ENCODE measurements around the gene FBXW10.
"Not testable (repeated sequence)": the region's sequence is repeated elsewhere in the genome, so short reads cannot be mapped to it uniquely, and the experiment has no call there.

FBXW10 gene

DNA sequence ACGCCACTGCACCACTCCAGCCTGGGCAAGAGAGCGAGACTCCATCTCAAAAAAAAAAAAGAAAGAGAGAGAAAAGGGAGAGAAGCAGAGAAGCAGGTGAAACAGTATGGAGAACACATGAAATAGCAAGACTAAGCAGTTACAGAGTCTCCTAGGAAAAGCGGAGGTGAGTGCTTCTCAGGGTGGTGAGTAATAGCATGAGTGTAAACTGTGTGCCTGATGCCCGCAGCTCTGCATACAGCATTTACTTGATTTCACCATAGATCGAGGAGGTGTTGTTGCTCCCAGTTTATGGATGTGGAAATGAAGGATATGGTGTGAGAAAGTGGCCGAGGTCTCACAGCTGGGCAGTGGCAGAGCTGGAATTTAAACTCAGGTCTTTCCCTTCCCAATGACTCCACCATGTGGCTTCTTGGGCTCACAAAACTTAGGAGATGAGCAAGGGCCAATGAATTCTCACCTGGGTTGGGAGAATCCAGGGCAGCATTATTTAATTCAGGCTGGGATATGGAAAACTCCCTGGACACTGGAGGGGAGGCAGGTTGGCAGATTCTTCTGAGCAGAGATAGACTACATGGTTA lies 10.1 kb downstream of the FBXW10 start:
- not testable (repeated sequence) for DNase-seq (ENCODE audit: low spot score)

DNA sequence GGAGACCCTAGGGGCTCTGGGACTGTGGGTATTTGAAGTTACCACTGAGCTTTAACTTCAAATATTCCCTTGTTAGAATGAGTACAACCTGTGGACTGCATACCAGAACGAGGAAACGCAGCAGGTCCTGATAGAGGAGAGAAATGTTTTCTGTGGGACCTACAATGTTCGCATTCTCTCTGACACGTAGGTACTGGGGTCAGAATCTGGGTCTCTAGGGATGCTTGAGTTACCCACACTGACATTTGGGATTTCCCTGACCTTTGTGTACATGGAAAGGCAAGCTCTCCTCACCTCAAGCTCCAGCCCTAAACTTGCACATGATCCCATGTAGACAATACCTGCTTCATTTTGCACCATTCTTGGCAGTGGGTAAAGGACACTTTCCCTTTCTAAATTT lies 12.1 kb downstream of the FBXW10 start:
- not testable (repeated sequence) for DNase-seq (ENCODE audit: low spot score)

DNA sequence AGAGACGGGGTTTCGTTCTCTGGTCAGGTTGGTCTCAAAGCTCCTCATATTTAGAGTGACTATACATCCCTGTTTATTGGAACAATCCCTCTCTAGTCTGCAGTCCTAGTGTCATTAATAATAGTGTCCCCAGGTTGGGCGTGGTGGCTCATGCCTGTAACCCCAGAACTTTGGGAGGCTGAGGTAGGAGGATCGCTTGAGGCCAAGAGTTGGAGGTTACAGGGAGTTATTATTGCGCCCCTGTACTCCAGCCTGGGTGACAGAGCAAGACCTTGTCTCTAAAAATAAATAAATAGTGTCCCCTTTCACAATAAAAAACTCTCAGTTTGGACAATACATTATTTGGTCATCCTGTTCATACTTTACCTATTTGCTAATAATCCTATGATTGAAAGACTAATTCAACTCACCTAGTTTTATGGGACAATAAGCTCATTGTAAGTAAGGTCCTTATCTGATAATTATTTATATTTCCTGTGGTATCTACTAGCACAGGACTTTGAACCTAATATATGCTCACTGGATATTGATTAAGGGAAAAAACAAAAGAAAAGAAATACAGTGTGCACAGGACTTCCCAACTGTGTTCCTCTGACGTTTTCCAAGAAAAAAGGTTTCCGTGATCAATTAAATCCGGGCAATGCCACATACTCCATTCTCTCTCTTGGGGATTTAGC lies 13.7 kb downstream of the FBXW10 start:
- not testable (repeated sequence) for DNase-seq (ENCODE audit: low spot score)

DNA sequence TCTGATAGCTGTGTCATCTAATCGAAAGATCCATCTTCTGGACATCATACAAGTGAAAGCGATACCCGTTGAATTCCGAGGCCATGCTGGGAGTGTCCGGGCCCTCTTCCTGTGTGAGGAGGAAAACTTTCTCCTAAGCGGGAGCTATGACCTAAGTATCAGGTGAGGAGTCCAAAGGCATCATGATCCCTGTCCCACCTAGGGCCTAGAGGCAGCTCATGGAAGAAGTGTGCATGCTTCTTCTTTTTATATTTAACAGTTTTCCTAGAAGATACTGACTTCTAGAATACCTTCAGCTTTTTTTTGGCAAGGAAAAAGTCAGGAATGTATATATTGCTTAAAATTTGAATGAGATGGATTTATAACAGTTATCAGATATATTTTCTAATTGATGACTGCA lies 14.5 kb downstream of the FBXW10 start:
- DNase-seq (ENCODE audit: low spot score) = not testable (repeated sequence)

DNA sequence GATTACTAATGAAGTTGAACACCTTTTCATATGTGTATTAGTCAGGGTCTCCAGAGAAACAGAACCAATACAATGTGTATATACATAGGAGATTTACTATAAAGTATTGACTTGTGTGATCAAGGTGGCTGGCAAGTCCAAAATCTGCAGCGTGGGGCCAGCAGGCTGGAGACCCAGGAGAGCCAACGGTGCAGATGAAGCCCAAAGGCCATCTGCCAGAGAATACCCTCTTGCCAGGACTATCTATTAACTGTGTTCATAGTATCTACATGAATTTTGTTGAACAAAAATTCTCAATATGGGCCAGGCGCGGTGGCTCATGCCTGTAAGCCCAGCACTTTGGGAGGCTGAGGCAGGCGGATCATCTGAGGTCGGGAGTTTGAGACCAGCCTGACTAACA lies 16.4 kb downstream of the FBXW10 start:
- DNase-seq (ENCODE audit: low spot score) = not testable (repeated sequence)

DNA sequence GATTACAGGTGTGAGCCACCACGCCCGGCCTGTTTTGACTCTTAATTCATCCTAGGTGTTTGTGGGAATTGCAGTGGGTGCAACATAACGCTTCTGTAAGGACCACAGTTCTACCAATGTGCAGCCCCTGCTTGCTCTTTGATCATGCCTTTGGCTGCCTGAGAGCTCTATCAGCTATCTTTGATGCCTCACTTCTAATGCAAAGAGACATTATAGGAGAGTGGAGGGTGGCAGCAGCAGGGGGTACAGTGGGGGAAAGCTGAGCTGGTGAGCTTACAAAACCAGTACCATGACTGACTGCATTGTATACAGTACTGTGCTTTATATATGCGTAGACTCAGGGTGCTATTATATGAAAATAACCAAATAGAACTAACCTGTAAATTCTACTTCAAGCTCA lies 26.7 kb downstream of the FBXW10 start:
- DNase-seq (ENCODE audit: low spot score) = not testable (repeated sequence)

DNA sequence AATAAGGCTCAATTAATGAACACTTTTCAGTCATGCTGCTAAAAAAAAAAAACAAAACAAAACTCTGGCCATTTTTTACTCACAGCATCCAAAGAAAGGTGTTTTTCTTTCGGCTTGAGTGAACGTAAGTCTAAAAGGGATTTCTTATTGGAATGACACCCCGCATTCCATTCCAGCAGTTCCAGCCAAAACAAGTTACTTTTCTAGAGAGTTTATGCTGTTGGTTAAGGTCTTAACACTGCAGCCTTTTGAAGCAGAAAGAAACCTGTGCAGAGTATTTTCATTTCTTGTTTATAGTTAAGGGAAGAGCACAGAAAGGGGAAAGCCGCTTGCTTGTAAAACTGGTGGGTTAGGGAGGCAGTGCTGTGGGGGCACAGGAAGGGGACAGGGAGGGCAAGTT lies 27.2 kb downstream of the FBXW10 start:
- not testable (repeated sequence) for DNase-seq (ENCODE audit: low spot score)

DNA sequence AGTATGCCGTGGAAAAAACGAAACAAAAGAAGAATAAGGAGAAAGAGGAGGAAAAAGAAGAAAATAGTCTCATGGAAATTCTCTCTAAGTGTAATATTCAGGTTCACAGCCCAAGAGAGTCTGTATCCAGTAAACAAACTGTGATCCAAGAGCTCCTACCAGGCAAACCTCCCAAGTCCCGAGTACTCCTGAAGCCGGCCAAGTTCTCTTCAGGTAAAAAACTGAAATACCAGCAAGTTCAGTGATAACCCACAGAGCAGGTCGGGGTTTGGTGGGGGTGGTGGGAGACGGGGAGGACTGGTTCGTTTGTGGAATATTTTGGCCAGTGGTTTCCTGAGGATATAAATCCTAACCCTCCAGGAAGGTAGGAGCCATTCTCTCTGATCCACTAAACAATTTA lies 28.6 kb downstream of the FBXW10 start:
- DNase-seq (ENCODE audit: low spot score) = no peak

DNA sequence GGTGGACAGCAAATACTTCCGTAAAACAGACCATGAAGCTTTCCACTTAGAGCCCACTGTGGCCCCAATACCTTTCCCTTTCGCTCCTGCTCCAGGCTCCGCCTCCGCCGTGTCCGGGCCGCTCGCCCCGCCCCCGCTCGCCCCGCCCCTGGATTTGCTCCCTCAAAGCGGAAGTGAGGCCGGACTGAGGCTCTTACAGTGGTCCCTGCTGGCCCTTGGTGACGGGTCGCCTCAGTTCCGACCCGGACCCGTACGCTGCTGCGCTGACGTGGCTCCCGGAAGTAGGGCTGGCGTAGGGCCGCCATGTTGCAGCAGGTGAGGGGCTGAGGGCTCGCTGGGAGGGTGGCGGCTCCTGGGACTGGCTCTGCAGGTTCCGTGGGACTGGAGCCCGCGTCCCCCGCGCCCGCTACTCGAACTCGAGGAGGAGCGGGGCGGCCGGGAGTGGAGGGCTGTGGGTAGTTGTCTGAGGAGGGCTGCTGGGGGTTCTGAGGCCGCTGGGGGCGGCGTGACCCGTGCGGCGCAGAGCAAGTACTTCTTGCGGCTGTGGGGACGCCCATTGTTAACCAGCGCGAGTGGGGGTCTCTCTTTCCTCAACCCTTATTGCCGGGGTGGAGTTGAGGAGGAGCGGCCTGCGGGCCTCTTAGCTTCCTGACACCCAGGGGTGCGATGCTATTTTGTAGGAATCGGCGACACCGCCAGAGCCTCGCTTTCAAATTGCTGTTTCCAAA lies 37.3 kb downstream of the FBXW10 start, which contains the start of gene TVP23B:
Gene TVP23B, plus strand, starts transcription at position 193 of the 728 bp plus-strand sequence. Its CDS starts 111 bp downstream, at position 304.
- DNase-seq (ENCODE audit: low spot score) = peak; percentile 92

DNA sequence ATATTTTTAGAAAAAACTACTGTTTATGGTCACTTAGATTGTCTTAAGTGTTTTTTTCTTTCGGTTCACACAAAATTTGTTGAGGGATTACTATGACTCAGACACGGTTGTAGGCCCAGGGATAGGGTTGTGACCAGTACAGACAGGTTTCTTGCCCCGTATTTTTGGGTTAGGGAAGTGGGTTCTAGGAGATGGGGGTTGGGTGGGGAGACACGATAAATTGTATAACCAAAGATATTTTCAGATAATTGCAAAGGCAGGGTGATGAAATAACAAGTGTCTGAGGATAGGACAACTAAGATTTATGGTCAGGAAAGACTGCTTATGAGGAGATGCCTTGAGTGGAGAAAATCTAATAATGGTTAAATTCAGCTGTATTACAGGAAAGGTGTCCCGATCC lies 38.0 kb downstream of the FBXW10 start:
- DNase-seq (ENCODE audit: low spot score) = not testable (repeated sequence)

DNA sequence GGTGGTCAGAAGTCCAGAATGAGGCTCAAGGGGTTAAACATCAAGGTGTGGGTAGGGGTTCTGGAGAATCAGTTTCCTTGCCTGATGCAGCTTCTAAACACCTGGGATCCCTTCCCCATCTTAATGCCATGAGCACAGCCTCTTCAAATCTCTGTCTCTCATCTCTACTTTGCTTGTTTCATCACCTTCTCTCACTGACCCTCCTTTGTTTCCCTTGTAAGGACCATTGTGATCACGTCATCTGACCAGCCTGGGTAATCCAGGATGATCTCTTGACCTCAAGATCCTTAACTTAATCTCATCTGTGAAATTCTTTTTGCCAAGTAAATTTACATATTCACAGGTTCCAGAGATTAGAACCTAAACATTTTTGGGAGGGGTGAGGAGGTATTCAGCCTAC lies 42.1 kb downstream of the FBXW10 start:
- DNase-seq (ENCODE audit: low spot score) = not testable (repeated sequence)

DNA sequence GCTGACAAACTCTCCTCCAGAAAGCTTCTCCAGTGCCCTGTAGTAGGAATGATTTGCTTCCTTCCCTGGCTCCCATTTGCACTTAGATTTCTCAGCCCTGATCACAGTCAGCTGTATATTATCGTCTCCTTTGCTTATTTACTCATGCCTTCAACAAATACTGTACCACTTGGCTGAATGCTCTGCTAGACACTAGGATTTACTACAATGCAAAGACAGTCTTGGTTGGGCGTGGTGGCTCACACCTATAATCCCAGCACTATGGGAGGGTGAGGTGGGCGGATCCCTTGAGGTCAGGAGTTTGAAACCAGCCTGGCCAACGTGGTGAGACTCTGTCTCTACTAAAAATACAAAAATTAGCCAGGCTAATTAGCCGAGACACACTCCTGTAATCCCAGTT lies 43.0 kb downstream of the FBXW10 start:
- DNase-seq (ENCODE audit: low spot score) = not testable (repeated sequence)

DNA sequence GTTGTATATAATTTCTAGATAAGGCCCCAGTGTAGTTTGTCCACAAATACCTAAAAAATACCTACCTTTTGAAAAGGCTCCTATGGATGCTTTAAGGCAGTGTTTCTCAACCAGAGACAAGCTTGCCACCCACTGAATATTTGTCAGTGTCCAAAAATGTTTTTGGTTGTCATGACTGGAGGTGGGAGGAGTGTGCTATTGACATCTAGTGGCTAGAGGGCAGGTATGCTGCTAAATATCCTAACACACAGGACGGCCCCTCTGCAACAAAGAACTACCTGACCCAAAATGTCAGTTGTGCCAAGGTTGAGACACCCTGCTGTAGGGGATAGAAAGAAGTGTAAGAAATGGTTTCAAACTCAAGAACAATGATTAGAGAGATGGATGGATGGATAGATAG lies 47.5 kb downstream of the FBXW10 start:
- DNase-seq (ENCODE audit: low spot score) = not testable (repeated sequence)

DNA sequence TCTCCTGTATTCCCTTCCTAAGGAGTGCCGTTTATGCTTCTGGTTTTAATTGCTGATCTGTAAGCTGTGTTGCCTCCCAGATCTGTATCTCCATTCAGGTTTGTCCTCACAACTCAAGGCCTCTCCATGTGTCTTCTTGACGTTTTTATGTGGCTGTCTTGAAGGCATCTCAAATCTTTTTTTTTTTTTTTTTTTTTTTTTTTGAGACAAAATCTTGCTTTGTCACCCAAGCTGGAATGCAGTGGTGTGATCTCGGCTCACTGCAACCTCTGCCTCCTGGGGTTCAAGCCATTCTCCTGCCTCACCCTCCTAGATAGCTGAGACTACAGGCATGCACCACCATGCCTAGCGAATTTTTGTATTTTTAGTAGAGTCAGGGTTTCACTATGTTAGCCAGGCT lies 51.0 kb downstream of the FBXW10 start:
- not testable (repeated sequence) for DNase-seq (ENCODE audit: low spot score)

DNA sequence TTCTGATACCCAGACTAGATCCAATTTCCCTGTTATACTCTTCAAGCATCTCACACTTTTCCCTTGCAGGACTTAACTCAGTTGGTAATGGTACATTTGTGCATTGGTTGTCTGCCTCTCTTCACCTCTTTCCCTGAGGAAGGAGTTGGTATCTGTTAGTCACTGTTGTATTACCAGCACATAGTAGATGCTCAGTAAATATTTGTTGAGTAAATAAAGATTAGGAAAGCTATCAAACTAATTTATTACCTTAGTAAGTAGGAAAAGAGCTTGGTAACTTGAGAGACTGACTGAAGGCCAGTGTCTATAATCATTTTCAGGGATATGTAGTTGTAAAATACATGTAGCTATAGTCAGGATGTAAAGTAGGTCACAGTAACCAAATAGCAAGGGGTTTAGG lies 53.0 kb downstream of the FBXW10 start:
- DNase-seq (ENCODE audit: low spot score) = not testable (repeated sequence)

DNA sequence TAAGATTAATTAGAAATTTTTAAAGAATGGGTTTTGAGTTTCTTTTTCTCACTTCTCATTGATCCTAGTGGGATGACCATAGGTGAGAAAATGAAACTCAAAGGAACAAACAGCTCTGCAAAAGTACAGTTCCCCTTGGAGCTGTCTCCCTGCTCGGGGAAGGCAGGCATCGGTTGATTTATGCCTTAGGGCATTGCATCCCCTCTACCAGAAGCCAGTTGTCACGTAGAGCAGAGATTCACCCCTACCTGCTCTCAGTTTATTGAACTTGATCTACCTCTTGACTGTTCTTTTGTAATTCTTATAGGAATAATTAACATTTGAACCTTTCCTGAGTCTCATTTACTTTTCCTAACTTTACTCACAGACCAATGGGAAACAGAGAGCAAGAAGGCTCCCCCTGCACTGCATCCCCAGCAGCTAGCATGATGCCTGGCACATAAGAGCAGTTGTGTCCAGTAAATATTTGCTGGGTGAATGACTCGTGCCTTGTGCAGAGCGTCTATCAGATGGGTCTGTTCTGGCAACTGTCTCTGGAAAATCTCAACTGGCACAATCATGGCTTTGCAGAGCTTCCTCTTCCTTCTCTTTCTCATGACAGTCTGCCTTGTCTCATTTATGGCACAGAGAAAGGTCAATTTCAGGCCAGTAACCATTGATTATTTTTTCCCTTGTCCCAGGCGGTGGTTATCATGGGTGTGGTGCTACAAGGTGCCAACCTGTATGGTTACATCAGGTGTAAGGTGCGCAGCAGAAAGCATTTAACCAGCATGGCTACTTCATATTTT lies 59.8 kb downstream of the FBXW10 start:
- DNase-seq (ENCODE audit: low spot score) = not testable (repeated sequence)

DNA sequence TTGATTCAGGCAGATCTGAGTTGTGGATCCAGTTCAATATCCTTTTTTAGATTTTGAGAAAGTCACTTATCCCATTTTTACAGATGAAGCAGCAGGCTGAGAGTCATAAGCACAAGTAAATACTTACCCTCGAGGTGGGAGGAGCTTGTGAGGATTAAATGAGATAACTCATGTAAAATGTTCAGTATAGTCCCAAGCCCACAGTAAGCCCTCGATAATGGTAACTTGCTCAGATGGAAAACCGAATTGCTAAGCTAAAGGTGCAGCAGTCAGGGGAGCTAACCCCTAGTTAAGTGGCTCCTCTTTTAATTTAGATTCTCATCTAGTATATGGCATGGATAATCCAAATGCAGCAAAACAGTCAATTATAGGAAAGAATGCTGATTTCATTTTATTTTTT lies 72.1 kb downstream of the FBXW10 start:
- DNase-seq (ENCODE audit: low spot score) = not testable (repeated sequence)

DNA sequence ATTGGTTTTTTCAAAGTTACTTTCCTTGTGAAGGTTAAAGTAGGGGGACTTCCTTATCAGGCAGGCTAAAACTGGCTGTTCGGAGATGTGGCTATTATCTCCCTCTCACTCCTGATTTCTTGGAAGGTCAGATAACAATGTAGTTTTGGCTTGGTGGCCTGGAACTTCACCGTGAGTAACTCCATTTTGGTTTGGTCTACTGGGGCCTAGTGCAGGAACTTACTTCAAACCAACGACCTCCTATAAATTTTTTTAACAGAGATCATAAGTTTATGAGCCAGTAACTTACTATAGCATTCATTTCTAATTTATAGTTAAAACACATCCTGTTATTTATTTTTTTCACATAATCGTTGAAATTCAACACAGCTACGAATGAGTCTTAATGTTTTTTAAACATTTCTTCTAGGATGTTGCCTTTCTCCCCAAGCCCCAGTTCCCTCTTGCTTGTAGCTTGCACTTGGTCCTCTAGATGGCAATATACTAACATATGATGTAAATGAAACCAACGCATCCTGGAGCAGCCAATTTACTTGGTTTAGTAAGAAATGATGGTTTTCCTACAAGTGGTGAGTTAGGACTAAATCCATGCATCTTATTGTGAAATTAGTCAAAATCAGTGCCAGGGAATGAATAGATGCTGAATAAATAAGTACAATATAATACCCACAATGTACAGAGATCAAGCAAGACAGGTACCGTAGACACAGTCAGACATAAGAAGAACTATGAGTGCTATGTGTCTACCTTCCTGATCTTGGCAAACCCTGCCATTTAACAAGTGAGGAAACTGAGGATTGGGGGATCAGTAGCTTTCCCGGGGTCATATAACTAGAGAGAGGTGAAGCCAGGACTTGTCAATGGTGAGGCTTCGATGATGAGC lies 72.9 kb downstream of the FBXW10 start:
- DNase-seq (ENCODE audit: low spot score) = peak; percentile 73

DNA sequence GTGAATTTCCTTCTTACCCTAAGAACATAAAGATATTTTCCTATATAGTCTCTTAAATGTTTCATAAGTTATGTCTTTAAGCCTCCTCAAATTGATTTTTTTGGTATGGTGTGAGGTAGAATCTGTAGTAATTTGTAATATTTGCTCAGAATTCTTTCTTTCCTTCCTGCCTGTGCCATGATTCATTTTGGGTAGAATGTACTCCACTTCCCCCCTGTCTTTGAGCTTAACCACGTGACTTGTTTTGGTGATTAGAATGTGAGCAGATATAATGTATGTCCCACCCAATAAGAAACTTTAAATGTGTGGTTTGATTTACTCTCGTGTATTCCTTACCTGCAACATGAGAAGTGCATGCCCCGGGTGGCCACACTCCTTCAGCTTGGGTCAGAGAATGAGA lies 77.6 kb downstream of the FBXW10 start:
- DNase-seq (ENCODE audit: low spot score) = not testable (repeated sequence)

DNA sequence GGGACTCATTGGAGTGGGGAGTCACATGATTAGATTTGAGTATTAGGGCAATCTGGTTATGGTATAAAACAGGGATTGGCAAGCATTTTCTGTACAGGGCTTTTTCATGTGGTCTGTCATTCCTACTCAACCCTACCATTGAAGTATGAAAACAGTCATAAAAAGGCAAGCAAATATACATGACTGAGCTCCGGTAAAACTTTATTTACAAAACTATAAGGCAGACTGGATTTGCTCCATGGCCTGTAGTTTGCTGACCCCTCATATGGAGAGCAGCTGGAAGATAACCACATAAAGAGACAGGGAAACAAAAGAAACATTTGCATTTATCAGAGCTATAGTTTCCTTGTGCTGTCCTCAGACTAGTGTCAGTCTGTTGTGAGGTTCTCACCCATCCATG lies 83.8 kb downstream of the FBXW10 start:
- DNase-seq (ENCODE audit: low spot score) = not testable (repeated sequence)

Measured in NAMALWA (cell line).